Fibroblast of lung (primary cell): ENCODE measurements around the gene PPME1. TPM values are rescaled to one million over a fixed set of nuclear protein-coding genes. Genes with fewer than 3 reads are reported as not detected.

Source experiments
- DNase-seq, 2 donors: peaks; one replicate each; pipeline versions ENCODE4 v3.0.0 to v3.0.0-alpha.2; 2010; ENCODE audit warnings: low read depth in 2 of 2
- H2AFZ ChIP-seq: 2 replicates; pipeline ENCODE4 v1.5.1; 2012; ENCODE audit warnings: low read length, control low read depth, inconsistent platforms
- H3K27ac ChIP-seq: 2 replicates; pipeline ENCODE4 v1.5.1; 2011; ENCODE audit warnings: low read length, control low read depth; ENCODE audit not compliant: insufficient read depth
- H3K27me3 ChIP-seq: 2 replicates; pipeline ENCODE4 v1.5.1; 2011; ENCODE audit warnings: mild to moderate bottlenecking, low read length; ENCODE audit not compliant: control insufficient read depth, insufficient read depth
- H3K36me3 ChIP-seq: 2 replicates; pipeline ENCODE4 v1.5.1; 2011; ENCODE audit warnings: low read length; ENCODE audit not compliant: control insufficient read depth, insufficient read depth
- H3K4me1 ChIP-seq: 2 replicates; pipeline ENCODE4 v1.5.1; 2011; ENCODE audit warnings: low read length; ENCODE audit not compliant: control insufficient read depth, insufficient read depth; ENCODE audit errors: extremely low read depth
- H3K4me2 ChIP-seq: 2 replicates; pipeline ENCODE4 v1.5.1; 2011; ENCODE audit warnings: low read length, control low read depth; ENCODE audit not compliant: insufficient read depth; ENCODE audit errors: extremely low read depth
- H3K4me3 ChIP-seq, 4 experiments: fragments of 200-600 bp in 1 of 4; sonication (generic) in 1 of 4; replicated peaks in 1 of 4; 2 replicates each; pipeline ENCODE4 v1.5.1; 2011 to 2016; ENCODE audit warnings: low read length in 4 of 4, low read depth in 3 of 4, mild to moderate bottlenecking in 3 of 4, control low read depth in 2 of 4, inconsistent platforms in 1 of 4, mixed read lengths in 1 of 4; ENCODE audit not compliant: insufficient read depth in 1 of 4; ENCODE audit errors: control extremely low read depth in 1 of 4
- H3K79me2 ChIP-seq: 2 replicates; pipeline ENCODE4 v1.5.1; 2012; ENCODE audit warnings: mild to moderate bottlenecking, low read length, inconsistent platforms; ENCODE audit not compliant: control insufficient read depth, insufficient read depth
- H3K9ac ChIP-seq: 2 replicates; pipeline ENCODE4 v1.5.1; 2011; ENCODE audit warnings: mild to moderate bottlenecking, low read length, control low read depth; ENCODE audit not compliant: insufficient read depth
- H3K9me3 ChIP-seq: 2 replicates; pipeline ENCODE4 v1.5.1; 2012; ENCODE audit warnings: low read depth, low read length; ENCODE audit not compliant: control insufficient read depth, insufficient read depth
- H4K20me1 ChIP-seq: 2 replicates; pipeline ENCODE4 v1.5.1; 2011; ENCODE audit warnings: low read length; ENCODE audit not compliant: control insufficient read depth, insufficient read depth; ENCODE audit errors: extremely low read depth
- EZH2 ChIP-seq: IDR thresholded peaks from 2 replicates; pipeline ENCODE4 v1.5.1; 2012; ENCODE audit warnings: low read length, control low read depth, mild to moderate bottlenecking; ENCODE audit errors: missing control alignments
- polyA plus RNA-seq, 2 donors: library from polyadenylated mRNA; depleted of rRNA in 1 of 2; stranded (reverse) in 1 of 2; unstranded in 1 of 2; fragments of >200 nt; gene quantifications; 2 replicates each; pipeline ENCODE4 v1.2.1, GENCODE V29; 2011 to 2012; ENCODE audit warnings: missing spikeins in 1 of 2
- total RNA-seq: library from RNA; depleted of rRNA; stranded (reverse); fragments of >200 nt; gene quantifications from 2 replicates; pipeline ENCODE4 v1.2.1, GENCODE V29; 2014
- TF ChIP-seq, protein P1 (sequence below), 2 donors: IDR thresholded peaks in 1 of 2; conservative IDR thresholded peaks in 1 of 2; 1 replicate in 1 of 2; 2 replicates in 1 of 2; pipeline ENCODE4 v1.5.1; 2011 to 2012; ENCODE audit warnings: low read length in 2 of 2, control low read depth in 1 of 2, inconsistent platforms in 1 of 2, low read depth in 1 of 2, mild to moderate bottlenecking in 1 of 2

PPME1 gene
- total and polyA plus RNA-seq, 2 donors (not counting 1 experiment from before 2014, with no cell fraction given) = 35.3 to 38.8 TPM

DNA sequence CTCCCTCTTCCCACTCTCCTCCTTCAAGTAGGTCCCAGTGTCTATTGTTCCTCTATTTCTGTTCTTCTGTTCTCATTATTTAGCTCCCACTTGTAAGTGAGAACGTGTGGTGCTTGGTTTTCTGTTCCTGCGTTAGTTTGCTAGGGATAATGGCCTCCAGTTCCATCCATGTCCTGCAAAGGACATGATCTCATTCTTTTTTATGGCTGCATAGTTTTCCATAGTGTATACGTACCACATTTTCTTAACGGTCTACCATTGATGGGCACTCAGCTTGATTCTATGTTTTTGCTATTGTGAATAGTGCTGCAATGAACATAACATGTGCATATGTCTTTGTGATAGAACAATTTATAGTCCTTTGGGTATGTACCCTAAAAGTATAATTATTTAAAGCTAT, 26.5 kb upstream of the PPME1 start:
- Histone ChIP-seq H3K36me3 (no peaks in the 10 kb centered on the region), H3K4me1 (peaks cover 3% of the 10 kb centered on the region), H2AFZ (no peak overlapping the region), H4K20me1 (no peaks in the 10 kb centered on the region), H3K9ac (no peak overlapping the region), H3K9me3 (no peaks in the 10 kb centered on the region), H3K4me3 (no peak overlapping the region), H3K27me3 (no peaks in the 10 kb centered on the region), H3K79me2 (no peaks in the 10 kb centered on the region), H3K4me2 (no peak overlapping the region), H3K27ac (no peak overlapping the region)
- TF ChIP-seq EZH2 = no peak
- TF ChIP-seq, protein P1, sequence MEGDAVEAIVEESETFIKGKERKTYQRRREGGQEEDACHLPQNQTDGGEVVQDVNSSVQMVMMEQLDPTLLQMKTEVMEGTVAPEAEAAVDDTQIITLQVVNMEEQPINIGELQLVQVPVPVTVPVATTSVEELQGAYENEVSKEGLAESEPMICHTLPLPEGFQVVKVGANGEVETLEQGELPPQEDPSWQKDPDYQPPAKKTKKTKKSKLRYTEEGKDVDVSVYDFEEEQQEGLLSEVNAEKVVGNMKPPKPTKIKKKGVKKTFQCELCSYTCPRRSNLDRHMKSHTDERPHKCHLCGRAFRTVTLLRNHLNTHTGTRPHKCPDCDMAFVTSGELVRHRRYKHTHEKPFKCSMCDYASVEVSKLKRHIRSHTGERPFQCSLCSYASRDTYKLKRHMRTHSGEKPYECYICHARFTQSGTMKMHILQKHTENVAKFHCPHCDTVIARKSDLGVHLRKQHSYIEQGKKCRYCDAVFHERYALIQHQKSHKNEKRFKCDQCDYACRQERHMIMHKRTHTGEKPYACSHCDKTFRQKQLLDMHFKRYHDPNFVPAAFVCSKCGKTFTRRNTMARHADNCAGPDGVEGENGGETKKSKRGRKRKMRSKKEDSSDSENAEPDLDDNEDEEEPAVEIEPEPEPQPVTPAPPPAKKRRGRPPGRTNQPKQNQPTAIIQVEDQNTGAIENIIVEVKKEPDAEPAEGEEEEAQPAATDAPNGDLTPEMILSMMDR (conservative IDR thresholded peaks at IDR 0.05 in 1 of 2, IDR thresholded peaks at IDR 0.05 in 1 of 2; ENCODE audit: low read depth in 1 of 2, low read length in 2 of 2) = no peak
- no peak for DNase-seq

DNA sequence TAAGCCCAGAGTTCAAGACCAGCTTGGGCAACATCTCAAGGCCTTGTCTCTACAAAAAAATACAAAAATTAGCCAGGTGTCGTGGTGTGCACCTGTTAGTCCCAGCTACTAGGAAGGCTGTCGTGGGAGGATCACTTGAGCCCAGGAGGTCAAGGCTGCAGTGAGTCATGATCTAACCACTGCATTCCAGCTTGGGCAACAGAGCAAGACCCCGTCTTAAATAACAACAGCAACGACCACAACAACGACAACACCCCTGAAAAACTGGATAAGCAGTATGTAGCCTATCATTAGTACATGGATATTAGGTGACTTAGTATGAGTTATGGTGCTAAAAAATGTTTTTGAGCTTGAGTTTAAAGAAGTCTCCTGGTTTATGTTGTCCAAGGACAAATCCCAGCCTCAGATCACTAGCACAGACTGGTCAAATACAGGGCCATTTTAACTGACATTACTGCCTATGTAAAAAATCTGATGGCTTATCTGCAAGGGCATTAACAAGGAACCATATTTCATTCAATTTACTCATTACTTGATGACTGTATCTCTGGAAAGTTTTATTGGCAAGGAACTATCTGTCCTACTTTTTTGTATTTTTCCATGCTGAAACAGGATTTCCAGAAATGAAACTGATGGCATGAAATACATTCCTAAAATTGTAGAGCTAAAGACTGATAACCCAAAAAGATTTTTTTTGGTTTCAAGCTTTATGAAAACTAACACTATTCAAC, 23.7 kb upstream of the PPME1 start:
- TF ChIP-seq EZH2 = no peak
- TF ChIP-seq, protein P1 (conservative IDR thresholded peaks at IDR 0.05 in 1 of 2, IDR thresholded peaks at IDR 0.05 in 1 of 2; ENCODE audit: low read depth in 1 of 2, low read length in 2 of 2) = no peak
- Histone ChIP-seq H3K9ac (no peak overlapping the region), H3K4me1 (peaks cover 2% of the 10 kb centered on the region), H3K4me2 (no peak overlapping the region), H2AFZ (no peak overlapping the region), H3K27ac (no peak overlapping the region), H3K36me3 (no peaks in the 10 kb centered on the region), H3K4me3 (no peak overlapping the region), H4K20me1 (no peaks in the 10 kb centered on the region), H3K79me2 (no peaks in the 10 kb centered on the region), H3K9me3 (no peaks in the 10 kb centered on the region), H3K27me3 (no peaks in the 10 kb centered on the region)
- DNase-seq = peak; percentile 22 to 67

DNA sequence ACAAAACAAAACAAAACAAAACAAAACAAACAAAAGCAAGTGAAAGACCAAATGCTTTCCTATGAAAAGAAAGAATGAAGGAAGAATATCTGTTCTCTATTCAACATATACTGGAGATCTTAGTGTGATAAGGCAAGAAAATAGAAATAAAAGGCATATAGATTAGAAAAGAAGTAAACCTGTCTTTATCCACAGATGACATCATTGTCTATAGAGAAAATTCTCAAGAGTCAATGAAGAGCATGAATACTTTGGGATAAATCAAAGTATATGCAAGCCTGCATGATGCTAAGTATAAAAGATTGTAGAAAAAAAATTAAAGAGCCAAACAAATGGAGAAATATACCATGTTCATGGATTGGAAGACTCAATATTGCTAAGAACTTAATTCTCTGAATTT, 17.9 kb upstream of the PPME1 start:
- no peaks in the 10 kb centered on the region for H3K27me3 ChIP-seq
- no peak overlapping the region for H2AFZ ChIP-seq
- H3K9me3 ChIP-seq = no peaks in the 10 kb centered on the region
- H3K36me3 ChIP-seq = no peaks in the 10 kb centered on the region
- no peak overlapping the region for H3K27ac ChIP-seq
- H4K20me1 ChIP-seq = no peaks in the 10 kb centered on the region
- H3K79me2 ChIP-seq = no peaks in the 10 kb centered on the region
- peaks cover 2% of the 10 kb centered on the region for H3K4me1 ChIP-seq
- no peak overlapping the region for H3K4me3 ChIP-seq
- H3K9ac ChIP-seq = no peak overlapping the region
- TF ChIP-seq, protein P1 (conservative IDR thresholded peaks at IDR 0.05 in 1 of 2, IDR thresholded peaks at IDR 0.05 in 1 of 2; ENCODE audit: low read depth in 1 of 2, low read length in 2 of 2) = no peak
- no peak for TF ChIP-seq EZH2
- no peak overlapping the region for H3K4me2 ChIP-seq
- DNase-seq = no peak
